ENCODE results near the gene POMP.
A peak's percentile ranks its signal among the peaks of the same experiment; 100 is the strongest.

Gene POMP

DNA sequence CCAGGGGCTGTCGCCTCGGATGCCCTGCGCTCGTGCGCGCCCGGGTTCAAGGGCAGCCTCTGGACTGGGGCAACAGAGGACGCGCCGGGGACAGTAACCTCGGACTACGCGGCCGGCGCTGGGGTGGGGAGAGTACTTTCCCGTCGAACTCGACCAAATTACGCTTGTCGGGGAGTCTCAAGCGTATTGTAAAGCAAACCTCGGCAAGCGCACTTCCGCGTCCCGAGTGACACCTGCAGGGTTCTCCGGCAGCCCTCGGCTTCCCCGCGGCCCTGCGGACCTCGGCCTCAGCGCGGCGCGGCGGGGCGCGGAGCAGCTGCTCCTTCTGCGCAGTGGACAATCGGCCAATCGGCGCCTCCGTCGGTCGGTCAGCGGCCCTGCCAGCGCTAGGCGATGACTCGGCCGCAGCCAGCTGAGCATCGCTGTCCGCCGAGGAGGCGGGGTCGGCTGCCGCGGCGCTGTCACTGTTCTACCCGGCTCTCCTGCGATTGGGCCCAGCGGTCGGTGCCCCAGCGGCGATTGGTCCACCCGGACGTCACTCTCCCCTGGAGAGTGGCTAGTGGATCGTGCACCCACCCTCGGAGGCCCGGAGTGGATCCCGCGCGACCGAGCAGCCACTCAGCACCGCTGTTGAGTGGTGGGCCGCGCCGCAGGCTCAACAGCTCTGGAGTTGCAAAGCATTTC is 59.8 kb downstream of the POMP start, which contains the start of gene SLC46A3:
Gene SLC46A3 (minus strand): TSS at position 428 of the 684 bp plus-strand sequence. CDS start 972 bp downstream, outside the sequence.
- H3K27me3 ChIP-seq (ENCODE audit: control insufficient read depth in 1 of 2, insufficient read depth in 2 of 2, low read length in 2 of 2), result no peaks in the 10 kb centered on the region
- no peaks in the 10 kb centered on the region for H3K36me3 ChIP-seq (ENCODE audit: control insufficient read depth in 2 of 2, insufficient read depth in 2 of 2, low read length in 2 of 2)
- H3K4me1 ChIP-seq (ENCODE audit: control insufficient read depth, insufficient read depth, low read length), result peaks cover 12% of the 10 kb centered on the region
- peak within 1 kb of the TSS; percentile 72 to 94 for H3K9ac ChIP-seq (ENCODE audit: low read length in 2 of 2)
- H3K4me3 ChIP-seq (ENCODE audit: low read length in 2 of 2), result peak within 1 kb of the TSS; percentile 62 to 91
- H3K9me3 ChIP-seq (ENCODE audit: control insufficient read depth in 2 of 2, low read length in 2 of 2), result no peaks in the 10 kb centered on the region
- H3K27ac ChIP-seq (ENCODE audit: low read length), result peak within 1 kb of the TSS; percentile 90

GRCh38 chr13:28719227-28720055 is 60.5 kb downstream of the POMP start:
- Histone ChIP-seq H3K27me3 (ENCODE audit: control insufficient read depth in 1 of 2, insufficient read depth in 2 of 2, low read length in 2 of 2) (no peaks in the 10 kb centered on the region), H3K4me3 (ENCODE audit: low read length in 2 of 2) (peak overlapping the region; percentile 62 to 91), H3K4me1 (ENCODE audit: control insufficient read depth, insufficient read depth, low read length) (peaks cover 12% of the 10 kb centered on the region), H3K9me3 (ENCODE audit: control insufficient read depth in 2 of 2, low read length in 2 of 2) (no peaks in the 10 kb centered on the region), H3K36me3 (ENCODE audit: control insufficient read depth in 2 of 2, insufficient read depth in 2 of 2, low read length in 2 of 2) (no peaks in the 10 kb centered on the region), H3K9ac (ENCODE audit: low read length in 2 of 2) (peak overlapping the region; percentile 64 to 72), H3K27ac (ENCODE audit: low read length) (peak overlapping the region; percentile 90)

DNA sequence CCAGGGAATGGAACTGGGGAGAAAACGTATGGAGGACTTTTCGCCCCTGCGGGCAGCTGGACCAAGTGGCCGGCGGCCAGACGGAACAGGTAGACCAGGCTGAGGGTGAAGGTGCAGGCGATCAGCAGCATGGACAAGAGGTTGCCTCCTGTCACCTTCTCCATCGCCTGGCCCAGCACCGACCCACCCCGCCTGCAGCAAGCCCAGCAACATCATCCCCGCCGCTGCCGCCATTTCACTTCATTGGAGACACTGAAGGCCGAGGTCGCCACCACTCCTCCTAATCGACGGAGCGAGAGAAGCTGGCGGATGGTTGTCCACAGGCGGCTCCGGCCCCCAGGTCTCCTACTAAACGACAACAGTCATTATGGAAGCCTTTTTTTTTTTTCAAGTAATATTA is 64.9 kb downstream of the POMP start:
- Histone ChIP-seq H3K4me3 (ENCODE audit: low read length in 2 of 2) (no peak overlapping the region), H3K36me3 (ENCODE audit: control insufficient read depth in 2 of 2, insufficient read depth in 2 of 2, low read length in 2 of 2) (no peaks in the 10 kb centered on the region), H3K4me1 (ENCODE audit: control insufficient read depth, insufficient read depth, low read length) (peaks cover 5% of the 10 kb centered on the region), H3K9ac (ENCODE audit: low read length in 2 of 2) (no peak overlapping the region), H3K9me3 (ENCODE audit: control insufficient read depth in 2 of 2, low read length in 2 of 2) (no peaks in the 10 kb centered on the region), H3K27me3 (ENCODE audit: control insufficient read depth in 1 of 2, insufficient read depth in 2 of 2, low read length in 2 of 2) (peaks cover 0 to 2% of the 10 kb centered on the region in 2 donors), H3K27ac (ENCODE audit: low read length) (no peak overlapping the region)

DNA sequence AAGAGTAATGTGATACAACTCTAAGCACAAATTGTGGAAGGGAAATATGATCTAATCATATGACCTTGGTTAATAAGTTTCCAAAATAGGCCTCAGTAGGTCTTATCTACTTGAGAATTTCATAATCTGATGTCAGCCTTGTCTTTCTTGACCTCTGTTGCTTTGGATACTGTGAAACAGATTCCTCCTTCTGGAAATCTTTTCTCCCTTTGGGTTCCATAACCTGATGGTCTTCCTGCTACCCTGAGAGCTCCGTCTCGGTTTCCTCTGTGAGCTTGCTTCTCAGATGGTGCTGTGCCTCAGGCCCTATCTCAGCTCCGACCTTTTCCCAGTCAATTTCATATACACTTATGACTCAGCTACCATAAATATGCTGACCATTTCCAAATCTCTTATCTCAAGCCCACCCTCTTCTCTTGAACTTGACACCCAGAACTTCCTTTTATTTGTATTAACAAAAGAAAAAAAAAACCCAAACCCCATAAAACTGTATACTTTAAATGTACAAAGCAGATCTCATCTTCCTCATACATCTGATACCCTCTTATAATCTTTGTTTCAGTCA is 66.2 kb downstream of the POMP start:
- Histone ChIP-seq H3K4me1 (ENCODE audit: control insufficient read depth, insufficient read depth, low read length) (no peaks in the 10 kb centered on the region), H3K4me3 (ENCODE audit: low read length in 2 of 2) (no peak overlapping the region), H3K9ac (ENCODE audit: low read length in 2 of 2) (no peak overlapping the region), H3K27me3 (ENCODE audit: control insufficient read depth in 1 of 2, insufficient read depth in 2 of 2, low read length in 2 of 2) (peaks cover 0 to 2% of the 10 kb centered on the region in 2 donors), H3K36me3 (ENCODE audit: control insufficient read depth in 2 of 2, insufficient read depth in 2 of 2, low read length in 2 of 2) (no peaks in the 10 kb centered on the region), H3K9me3 (ENCODE audit: control insufficient read depth in 2 of 2, low read length in 2 of 2) (no peaks in the 10 kb centered on the region), H3K27ac (ENCODE audit: low read length) (no peak overlapping the region)
